WTC11 (cell line): ENCODE results near the gene SLC45A1. TPM values are rescaled to one million over a fixed set of nuclear protein-coding genes. Genes with fewer than 3 reads are reported as not detected.

Experiments used
- ATAC-seq: fragments of 200-7000 bp; cut with Tn5 transposase; 2 replicates; pipeline ENCODE4 v1.10.0; 2021; ENCODE audit warnings: mild to moderate bottlenecking, moderate library complexity
- CTCF ChIA-PET: fragments of 300-600 bp; sonication (Branson Sonifier 250); formaldehyde crosslinking; loops from one replicate; lab custom pipeline; 2021; ENCODE audit warnings: antibody characterized with exemption; lab: Charles Lee
- POLR2A ChIA-PET: fragments of 350-600 bp; sonication (Branson Sonifier 250); formaldehyde crosslinking; loops from one replicate; lab custom pipeline; 2021; ENCODE audit warnings: antibody characterized with exemption; lab: Charles Lee
- DNase-seq: peaks from one replicate; pipeline ENCODE4 v3.0.0; 2021; ENCODE audit warnings: low spot score
- H3K27ac Mint-ChIP-seq: 2 replicates; pipeline ENCODE4 v1.8.0; 2021; ENCODE audit warnings: mixed read lengths
- H3K27me3 Mint-ChIP-seq: 2 replicates; pipeline ENCODE4 v1.8.0; 2021; ENCODE audit warnings: low read depth, mild to moderate bottlenecking, moderate library complexity, mixed read lengths
- H3K36me3 Mint-ChIP-seq: 2 replicates; pipeline ENCODE4 v1.8.0; 2021; ENCODE audit warnings: mixed read lengths
- H3K4me1 Mint-ChIP-seq: 2 replicates; pipeline ENCODE4 v1.8.0; 2022; ENCODE audit warnings: mixed read lengths
- H3K4me3 Mint-ChIP-seq: 2 replicates; pipeline ENCODE4 v1.8.0; 2021; ENCODE audit warnings: mild to moderate bottlenecking, moderate library complexity, mixed read lengths
- H3K9me3 Mint-ChIP-seq: 2 replicates; pipeline ENCODE4 v1.8.0; 2021; ENCODE audit warnings: mixed read lengths
- ATF1 ChIP-seq: sonication (generic); formaldehyde crosslinking; IDR thresholded peaks from 2 replicates; pipeline ENCODE4 v1.8.1; 2023; ENCODE audit warnings: mild to moderate bottlenecking, moderate library complexity, missing genetic modification reagents
- EMX1 ChIP-seq: fragments of 250-450 bp; sonication (Bioruptor Pico); IDR thresholded peaks from 2 replicates; pipeline ENCODE4 v1.8.0; 2021; ENCODE audit warnings: mild to moderate bottlenecking
- ESRRA ChIP-seq: sonication (generic); formaldehyde crosslinking; IDR thresholded peaks from 2 replicates; pipeline ENCODE4 v1.8.1; 2022; ENCODE audit warnings: mild to moderate bottlenecking, missing genetic modification reagents, borderline replicate concordance
- FOXK1 ChIP-seq: sonication (generic); formaldehyde crosslinking; IDR thresholded peaks from 2 replicates; pipeline ENCODE4 v1.8.0; 2022; ENCODE audit warnings: mild to moderate bottlenecking, moderate library complexity, missing genetic modification reagents
- GABPB1 ChIP-seq: sonication (generic); formaldehyde crosslinking; IDR thresholded peaks from 2 replicates; pipeline ENCODE4 v1.8.1; 2023; ENCODE audit warnings: mild to moderate bottlenecking, missing genetic modification reagents
- GTF2I ChIP-seq: fragments of 250-450 bp; sonication (Bioruptor Pico); conservative IDR thresholded peaks from 2 replicates; pipeline ENCODE4 v1.4.0; 2021; ENCODE audit warnings: mild to moderate bottlenecking
- HMGXB4 ChIP-seq: sonication (generic); formaldehyde crosslinking; IDR thresholded peaks from 2 replicates; pipeline ENCODE4 v1.8.1; 2023; ENCODE audit warnings: mild to moderate bottlenecking, moderate library complexity, missing genetic modification reagents
- MYBL2 ChIP-seq: sonication (generic); formaldehyde crosslinking; IDR thresholded peaks from 2 replicates; pipeline ENCODE4 v1.8.1; 2023; ENCODE audit warnings: mild to moderate bottlenecking, moderate library complexity, missing genetic modification reagents
- NFE2L1 ChIP-seq: sonication (generic); formaldehyde crosslinking; IDR thresholded peaks from 2 replicates; pipeline ENCODE4 v1.8.1; 2023; ENCODE audit warnings: missing genetic modification reagents
- RORB ChIP-seq: fragments of 250-450 bp; sonication (Bioruptor Pico); IDR thresholded peaks from 2 replicates; pipeline ENCODE4 v1.9.0; 2021; ENCODE audit warnings: mild to moderate bottlenecking
- SP1 ChIP-seq: sonication (generic); formaldehyde crosslinking; conservative IDR thresholded peaks from 2 replicates; pipeline ENCODE4 v1.8.1; 2022; ENCODE audit warnings: missing genetic modification reagents
- TEAD4 ChIP-seq: sonication (generic); formaldehyde crosslinking; IDR thresholded peaks from 2 replicates; pipeline ENCODE4 v1.8.0; 2022; ENCODE audit warnings: mild to moderate bottlenecking, missing genetic modification reagents
- ZNF416 ChIP-seq: fragments of 250-450 bp; sonication (Bioruptor Pico); IDR thresholded peaks from 2 replicates; pipeline ENCODE4 v1.9.0; 2021; ENCODE audit warnings: mild to moderate bottlenecking, inconsistent platforms
- ZNF425 ChIP-seq: fragments of 250-450 bp; sonication (Bioruptor Pico); conservative IDR thresholded peaks from 2 replicates; pipeline ENCODE4 v1.9.0; 2021; ENCODE audit warnings: mild to moderate bottlenecking
- total RNA-seq: library from RNA; stranded (reverse); gene quantifications from 3 replicates; pipeline ENCODE4 v1.2.3, GENCODE V29; 2021
- TF ChIP-seq, protein P1 (sequence below): sonication (generic); formaldehyde crosslinking; conservative IDR thresholded peaks from 2 replicates; pipeline ENCODE4 v1.8.1; 2023; ENCODE audit warnings: mild to moderate bottlenecking, low read depth, missing genetic modification reagents, moderate library complexity
- TF ChIP-seq, protein P2 (sequence below): fragments of 200-600 bp; IDR thresholded peaks from 2 replicates; pipeline ENCODE4 v1.8.0; 2022; ENCODE audit warnings: antibody characterized with exemption
- TF ChIP-seq, protein P3 (sequence below): sonication (generic); formaldehyde crosslinking; IDR thresholded peaks from 2 replicates; pipeline ENCODE4 v1.8.1; 2023; ENCODE audit warnings: mild to moderate bottlenecking, missing genetic modification reagents

The SLC45A1 gene
- total RNA-seq, 1 experiment from 2014 or later, result 2.3 TPM

GRCh38 chr1:8358241-8358896, 40.5 kb downstream of the SLC45A1 start:
- no peak for ATAC-seq
- no peak overlapping the region for H3K4me3 Mint-ChIP-seq
- no peak for DNase-seq
- H3K9me3 Mint-ChIP-seq, result no peaks in the 10 kb centered on the region
- H3K27me3 Mint-ChIP-seq, result no peaks in the 10 kb centered on the region
- peaks cover 54% of the 10 kb centered on the region for H3K36me3 Mint-ChIP-seq
- TF ChIP-seq TEAD4 (CRISPR knock-in tag) (no peak), EMX1 (no peak), NFE2L1 (no peak), ZNF416 (CRISPR knock-in tag) (no peak), HMGXB4 (no peak), ESRRA (CRISPR knock-in tag) (no peak), GABPB1 (no peak), GTF2I (CRISPR knock-in tag) (no peak), SP1 (CRISPR knock-in tag) (no peak), ATF1 (no peak), ZNF425 (CRISPR knock-in tag) (no peak), MYBL2 (CRISPR knock-in tag) (no peak), FOXK1 (CRISPR knock-in tag) (no peak), RORB (CRISPR knock-in tag) (no peak)
- TF ChIP-seq, protein P1, sequence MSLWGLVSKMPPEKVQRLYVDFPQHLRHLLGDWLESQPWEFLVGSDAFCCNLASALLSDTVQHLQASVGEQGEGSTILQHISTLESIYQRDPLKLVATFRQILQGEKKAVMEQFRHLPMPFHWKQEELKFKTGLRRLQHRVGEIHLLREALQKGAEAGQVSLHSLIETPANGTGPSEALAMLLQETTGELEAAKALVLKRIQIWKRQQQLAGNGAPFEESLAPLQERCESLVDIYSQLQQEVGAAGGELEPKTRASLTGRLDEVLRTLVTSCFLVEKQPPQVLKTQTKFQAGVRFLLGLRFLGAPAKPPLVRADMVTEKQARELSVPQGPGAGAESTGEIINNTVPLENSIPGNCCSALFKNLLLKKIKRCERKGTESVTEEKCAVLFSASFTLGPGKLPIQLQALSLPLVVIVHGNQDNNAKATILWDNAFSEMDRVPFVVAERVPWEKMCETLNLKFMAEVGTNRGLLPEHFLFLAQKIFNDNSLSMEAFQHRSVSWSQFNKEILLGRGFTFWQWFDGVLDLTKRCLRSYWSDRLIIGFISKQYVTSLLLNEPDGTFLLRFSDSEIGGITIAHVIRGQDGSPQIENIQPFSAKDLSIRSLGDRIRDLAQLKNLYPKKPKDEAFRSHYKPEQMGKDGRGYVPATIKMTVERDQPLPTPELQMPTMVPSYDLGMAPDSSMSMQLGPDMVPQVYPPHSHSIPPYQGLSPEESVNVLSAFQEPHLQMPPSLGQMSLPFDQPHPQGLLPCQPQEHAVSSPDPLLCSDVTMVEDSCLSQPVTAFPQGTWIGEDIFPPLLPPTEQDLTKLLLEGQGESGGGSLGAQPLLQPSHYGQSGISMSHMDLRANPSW (CRISPR knock-in tag), result no peak
- TF ChIP-seq, protein P2, sequence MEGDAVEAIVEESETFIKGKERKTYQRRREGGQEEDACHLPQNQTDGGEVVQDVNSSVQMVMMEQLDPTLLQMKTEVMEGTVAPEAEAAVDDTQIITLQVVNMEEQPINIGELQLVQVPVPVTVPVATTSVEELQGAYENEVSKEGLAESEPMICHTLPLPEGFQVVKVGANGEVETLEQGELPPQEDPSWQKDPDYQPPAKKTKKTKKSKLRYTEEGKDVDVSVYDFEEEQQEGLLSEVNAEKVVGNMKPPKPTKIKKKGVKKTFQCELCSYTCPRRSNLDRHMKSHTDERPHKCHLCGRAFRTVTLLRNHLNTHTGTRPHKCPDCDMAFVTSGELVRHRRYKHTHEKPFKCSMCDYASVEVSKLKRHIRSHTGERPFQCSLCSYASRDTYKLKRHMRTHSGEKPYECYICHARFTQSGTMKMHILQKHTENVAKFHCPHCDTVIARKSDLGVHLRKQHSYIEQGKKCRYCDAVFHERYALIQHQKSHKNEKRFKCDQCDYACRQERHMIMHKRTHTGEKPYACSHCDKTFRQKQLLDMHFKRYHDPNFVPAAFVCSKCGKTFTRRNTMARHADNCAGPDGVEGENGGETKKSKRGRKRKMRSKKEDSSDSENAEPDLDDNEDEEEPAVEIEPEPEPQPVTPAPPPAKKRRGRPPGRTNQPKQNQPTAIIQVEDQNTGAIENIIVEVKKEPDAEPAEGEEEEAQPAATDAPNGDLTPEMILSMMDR, result no peak
- TF ChIP-seq, protein P3, sequence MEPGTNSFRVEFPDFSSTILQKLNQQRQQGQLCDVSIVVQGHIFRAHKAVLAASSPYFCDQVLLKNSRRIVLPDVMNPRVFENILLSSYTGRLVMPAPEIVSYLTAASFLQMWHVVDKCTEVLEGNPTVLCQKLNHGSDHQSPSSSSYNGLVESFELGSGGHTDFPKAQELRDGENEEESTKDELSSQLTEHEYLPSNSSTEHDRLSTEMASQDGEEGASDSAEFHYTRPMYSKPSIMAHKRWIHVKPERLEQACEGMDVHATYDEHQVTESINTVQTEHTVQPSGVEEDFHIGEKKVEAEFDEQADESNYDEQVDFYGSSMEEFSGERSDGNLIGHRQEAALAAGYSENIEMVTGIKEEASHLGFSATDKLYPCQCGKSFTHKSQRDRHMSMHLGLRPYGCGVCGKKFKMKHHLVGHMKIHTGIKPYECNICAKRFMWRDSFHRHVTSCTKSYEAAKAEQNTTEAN, result no peak
- ChIA-PET POLR2A (interaction anchor here (1.0 kb wide), 1 partner anchor 24 kb away, joined by 3 read pairs; no protein-coding TSS in a partner anchor), CTCF (interaction anchor here (1.0 to 2.5 kb wide), 4 partner anchors 8 to 490 kb away, joined by 3 to 19 read pairs (median 4); no protein-coding TSS in a partner anchor)
- no peaks in the 10 kb centered on the region for H3K4me1 Mint-ChIP-seq
- peak overlapping the region; percentile 63 for H3K27ac Mint-ChIP-seq
